ENCODE measurements around the gene SBK2.

GRCh38 chr19:55482156-55482961 is 54.6 kb downstream of the SBK2 start:
- no peak for TF ChIP-seq CTCF (conservative IDR thresholded peaks at IDR 0.05; ENCODE audit: low read length)
- TF ChIP-seq EZH2phosphoT487 (IDR thresholded peaks at IDR 0.05; ENCODE audit: borderline replicate concordance, low read depth, low read length), result no peak

All from OCI-LY7 (cell line).